ENCODE measurements around the gene ERG. TPM values are rescaled to one million over a fixed set of nuclear protein-coding genes. Genes with fewer than 3 reads are reported as not detected.
A peak's percentile ranks its signal among the peaks of the same experiment; 100 is the strongest.

ERG gene
- total and polyA plus RNA-seq, 2 experiments from 2014 or later, result 0.14 to 0.44 TPM

GRCh38 chr21:38533887-38534286, 35.6 kb upstream of the ERG start:
- peak; percentile 43; the same call in 2 of the 3 replicates for ATAC-seq
- Histone ChIP-seq H3F3A (replicated peaks; ENCODE audit: low read depth) (no peaks in the 10 kb centered on the region), H3K4me3 (no peak overlapping the region), H3K27ac (ENCODE audit: low read depth) (no peak overlapping the region), H4K20me1 (replicated peaks; ENCODE audit: insufficient read depth) (no peaks in the 10 kb centered on the region; the same call in 1 of the 2 replicates), H3K79me2 (replicated peaks; ENCODE audit: insufficient read depth) (no peaks in the 10 kb centered on the region), H3K4me2 (no peak overlapping the region), H2AFZ (no peak overlapping the region), H3K36me3 (ENCODE audit: insufficient read depth) (no peaks in the 10 kb centered on the region), H3K27me3 (ENCODE audit: insufficient read depth) (no peaks in the 10 kb centered on the region), H3K9me2 (ENCODE audit: insufficient read depth) (no peaks in the 10 kb centered on the region), H3K4me1 (ENCODE audit: insufficient read depth) (peaks cover 14% of the 10 kb centered on the region; the same call in 1 of the 2 replicates)
- Mint-ChIP-seq H3K36me3 (ENCODE audit: low read depth) (no peaks in the 10 kb centered on the region), H3K4me3 (no peak overlapping the region), H3K27me3 (ENCODE audit: insufficient read depth, low read depth, poor library complexity) (no peaks in the 10 kb centered on the region), H3K9me3 (no peaks in the 10 kb centered on the region), H3K27ac (no peak overlapping the region), H3K4me1 (peaks cover 20% of the 10 kb centered on the region)
- DNase-seq (ENCODE audit: low spot score), result peak; percentile 14
- TF ChIP-seq REST (IDR thresholded peaks at IDR 0.05; ENCODE audit: unreplicated experiment), result peak; percentile 60
- TF ChIP-seq POLR2AphosphoS5 (IDR thresholded peaks at IDR 0.05; ENCODE audit: low read depth), result no peak
- TF ChIP-seq ZNF114 (CRISPR knock-in tag; IDR thresholded peaks at IDR 0.05), result no peak

GRCh38 chr21:38531591-38531990, 33.3 kb upstream of the ERG start:
- Mint-ChIP-seq H3K36me3 (ENCODE audit: low read depth) (no peaks in the 10 kb centered on the region), H3K4me3 (no peak overlapping the region), H3K27ac (peak overlapping the region; percentile 20; the same call in 1 of the 2 replicates), H3K27me3 (ENCODE audit: insufficient read depth, low read depth, poor library complexity) (no peaks in the 10 kb centered on the region), H3K4me1 (peaks cover 20% of the 10 kb centered on the region), H3K9me3 (no peaks in the 10 kb centered on the region)
- H3K79me2 ChIP-seq (replicated peaks; ENCODE audit: insufficient read depth), result no peaks in the 10 kb centered on the region
- no peaks in the 10 kb centered on the region; the same call in 1 of the 2 replicates for H4K20me1 ChIP-seq (replicated peaks; ENCODE audit: insufficient read depth)
- H3K27me3 ChIP-seq (ENCODE audit: insufficient read depth), result no peaks in the 10 kb centered on the region
- TF ChIP-seq JUNB (IDR thresholded peaks at IDR 0.05; ENCODE audit: unreplicated experiment) (no peak), EZH2phosphoT487 (IDR thresholded peaks at IDR 0.05; ENCODE audit: unreplicated experiment) (no peak), POLR2AphosphoS5 (IDR thresholded peaks at IDR 0.05; ENCODE audit: low read depth) (no peak)
- 0 out of 2 replicates have a peak, but pooled peaks cover 3% of the 10 kb centered on the region for H3K9me2 ChIP-seq (ENCODE audit: insufficient read depth)
- no peak overlapping the region for H3K4me2 ChIP-seq
- peaks cover 14% of the 10 kb centered on the region; the same call in 1 of the 2 replicates for H3K4me1 ChIP-seq (ENCODE audit: insufficient read depth)
- no peaks in the 10 kb centered on the region for H3F3A ChIP-seq (replicated peaks; ENCODE audit: low read depth)
- no peak overlapping the region for H3K4me3 ChIP-seq
- H3K27ac ChIP-seq (ENCODE audit: low read depth), result no peak overlapping the region
- DNase-seq (ENCODE audit: low spot score) (no peak), ATAC-seq (no peak)
- no peak overlapping the region for H2AFZ ChIP-seq
- no peaks in the 10 kb centered on the region for H3K36me3 ChIP-seq (ENCODE audit: insufficient read depth)

GRCh38 chr21:38531039-38531541, 32.8 kb upstream of the ERG start:
- TF ChIP-seq ZNF331 (CRISPR knock-in tag; IDR thresholded peaks at IDR 0.05; ENCODE audit: low read depth) (no peak), NANOG (IDR thresholded peaks at IDR 0.05; ENCODE audit: borderline replicate concordance) (no peak), JUNB (IDR thresholded peaks at IDR 0.05; ENCODE audit: unreplicated experiment) (no peak), EZH2 (IDR thresholded peaks at IDR 0.05; ENCODE audit: low read depth, unreplicated experiment) (no peak)
- H3K27me3 Mint-ChIP-seq (ENCODE audit: insufficient read depth, low read depth, poor library complexity), result no peaks in the 10 kb centered on the region
- Histone ChIP-seq H4K20me1 (replicated peaks; ENCODE audit: insufficient read depth) (no peaks in the 10 kb centered on the region; the same call in 1 of the 2 replicates), H3K4me1 (ENCODE audit: insufficient read depth) (peaks cover 14% of the 10 kb centered on the region; the same call in 1 of the 2 replicates), H3K9me2 (ENCODE audit: insufficient read depth) (0 out of 2 replicates have a peak, but pooled peaks cover 3% of the 10 kb centered on the region), H3F3A (replicated peaks; ENCODE audit: low read depth) (no peaks in the 10 kb centered on the region), H3K27me3 (ENCODE audit: insufficient read depth) (no peaks in the 10 kb centered on the region), H3K27ac (ENCODE audit: low read depth) (no peak overlapping the region), H2AFZ (no peak overlapping the region), H3K79me2 (replicated peaks; ENCODE audit: insufficient read depth) (no peaks in the 10 kb centered on the region), H3K36me3 (ENCODE audit: insufficient read depth) (no peaks in the 10 kb centered on the region), H3K4me3 (no peak overlapping the region), H3K4me2 (no peak overlapping the region)
- H3K36me3 Mint-ChIP-seq (ENCODE audit: low read depth), result no peaks in the 10 kb centered on the region
- no peaks in the 10 kb centered on the region for H3K9me3 Mint-ChIP-seq
- H3K27ac Mint-ChIP-seq, result no peak overlapping the region; the same call in 1 of the 2 replicates
- DNase-seq (ENCODE audit: low spot score) (no peak), ATAC-seq (no peak)
- no peak overlapping the region for H3K4me3 Mint-ChIP-seq
- H3K4me1 Mint-ChIP-seq, result peaks cover 20% of the 10 kb centered on the region
